ENCODE results near the gene MBD4. TPM values are rescaled to one million over a fixed set of nuclear protein-coding genes. Genes with fewer than 3 reads are reported as not detected.
"Not testable (repeated sequence)": the region's sequence is repeated elsewhere in the genome, so short reads cannot be mapped to it uniquely, and the experiment has no call there.

The MBD4 gene
- total RNA-seq, 2 experiments from 2014 or later: 50.1 to 50.6 TPM

- CTCF ChIA-PET: interaction anchor here (1.4 kb wide), 1 partner anchor 35 kb away, joined by 3 read pairs; no protein-coding TSS in a partner anchor
These were observed 21.4 kb downstream of the MBD4 start for GRCh38 chr3:129418041-129418973.

GRCh38 chr3:129417326-129417725, 22.4 kb downstream of the MBD4 start:
- CTCF ChIA-PET: interaction anchor here (1.4 kb wide), 1 partner anchor 34 kb away, joined by 3 read pairs; no protein-coding TSS in a partner anchor
- Mint-ChIP-seq H3K9me3 (ENCODE audit: insufficient read depth) (no peaks in the 10 kb centered on the region), H3K4me1 (ENCODE audit: low read depth) (no peaks in the 10 kb centered on the region), H3K27ac (no peak overlapping the region), H3K27me3 (ENCODE audit: low read depth) (peaks cover 9% of the 10 kb centered on the region), H3K4me3 (no peak overlapping the region), H3K36me3 (ENCODE audit: low read depth) (no peaks in the 10 kb centered on the region)
- POLR2A ChIA-PET: no interaction called here
- ATAC-seq (no peak), DNase-seq (no peak)

More at GRCh38 chr3:129418041-129418973, 21.4 kb downstream of the MBD4 start:
- Mint-ChIP-seq H3K4me1 (ENCODE audit: low read depth) (no peaks in the 10 kb centered on the region), H3K36me3 (ENCODE audit: low read depth) (no peaks in the 10 kb centered on the region), H3K27ac (no peak overlapping the region), H3K4me3 (no peak overlapping the region), H3K9me3 (ENCODE audit: insufficient read depth) (no peaks in the 10 kb centered on the region), H3K27me3 (ENCODE audit: low read depth) (peaks cover 6% of the 10 kb centered on the region)
- ATAC-seq (no peak), DNase-seq (no peak)
- POLR2A ChIA-PET: interaction anchor here (0.6 kb wide), 1 partner anchor 22 kb away, joined by 3 read pairs; no protein-coding TSS in a partner anchor

GRCh38 chr3:129416415-129416814, 23.3 kb downstream of the MBD4 start:
- ChIA-PET POLR2A (no interaction called here), CTCF (no interaction called here)
- no peak for ATAC-seq
- Mint-ChIP-seq H3K27ac (no peak overlapping the region), H3K9me3 (ENCODE audit: insufficient read depth) (no peaks in the 10 kb centered on the region), H3K4me3 (no peak overlapping the region), H3K27me3 (ENCODE audit: low read depth) (peaks cover 9% of the 10 kb centered on the region), H3K4me1 (ENCODE audit: low read depth) (no peaks in the 10 kb centered on the region), H3K36me3 (ENCODE audit: low read depth) (no peaks in the 10 kb centered on the region)
- no peak for DNase-seq

- ChIA-PET CTCF (no interaction called here), POLR2A (no interaction called here)
- Mint-ChIP-seq H3K36me3 (ENCODE audit: low read depth) (no peaks in the 10 kb centered on the region), H3K9me3 (ENCODE audit: insufficient read depth) (no peaks in the 10 kb centered on the region), H3K27ac (no peak overlapping the region), H3K27me3 (ENCODE audit: low read depth) (peaks cover 9% of the 10 kb centered on the region), H3K4me3 (no peak overlapping the region), H3K4me1 (ENCODE audit: low read depth) (no peaks in the 10 kb centered on the region)
- ATAC-seq (no peak), DNase-seq (no peak)
These were observed 23.9 kb downstream of the MBD4 start for GRCh38 chr3:129415830-129416229.

GRCh38 chr3:129415378-129415777, 24.4 kb downstream of the MBD4 start:
- no peaks in the 10 kb centered on the region for H3K4me1 Mint-ChIP-seq (ENCODE audit: low read depth)
- POLR2A ChIA-PET: no interaction called here
- ATAC-seq (no peak), DNase-seq (no peak)
- CTCF ChIA-PET: interaction anchor here (1.0 to 2.5 kb wide), 2 partner anchors 15 to 32 kb away, joined by 3 to 13 read pairs; no protein-coding TSS in a partner anchor
- no peak overlapping the region for H3K4me3 Mint-ChIP-seq
- H3K36me3 Mint-ChIP-seq (ENCODE audit: low read depth): no peaks in the 10 kb centered on the region
- peaks cover 9% of the 10 kb centered on the region for H3K27me3 Mint-ChIP-seq (ENCODE audit: low read depth)
- no peak overlapping the region for H3K27ac Mint-ChIP-seq
- H3K9me3 Mint-ChIP-seq (ENCODE audit: insufficient read depth): no peaks in the 10 kb centered on the region

GRCh38 chr3:129413687-129414506, 25.9 kb downstream of the MBD4 start:
- Mint-ChIP-seq H3K36me3 (ENCODE audit: low read depth) (no peaks in the 10 kb centered on the region), H3K4me1 (ENCODE audit: low read depth) (no peaks in the 10 kb centered on the region), H3K9me3 (ENCODE audit: insufficient read depth) (no peaks in the 10 kb centered on the region), H3K27ac (no peak overlapping the region), H3K27me3 (ENCODE audit: low read depth) (peaks cover 9% of the 10 kb centered on the region), H3K4me3 (no peak overlapping the region)
- ChIA-PET POLR2A (interaction anchor here (1.0 kb wide), 1 partner anchor 98 kb away, joined by 6 read pairs; a partner anchor contains a TSS), CTCF (interaction anchor here (0.6 to 2.5 kb wide), 2 partner anchors 14 to 83 kb away, joined by 3 to 13 read pairs; no protein-coding TSS in a partner anchor)
- ATAC-seq: no peak
- no peak for DNase-seq

GRCh38 chr3:129413238-129413637, 26.5 kb downstream of the MBD4 start:
- H3K27me3 Mint-ChIP-seq (ENCODE audit: low read depth); H3K9me3 Mint-ChIP-seq (ENCODE audit: insufficient read depth); ATAC-seq; H3K36me3 Mint-ChIP-seq (ENCODE audit: low read depth); H3K4me1 Mint-ChIP-seq (ENCODE audit: low read depth); H3K27ac Mint-ChIP-seq; DNase-seq; H3K4me3 Mint-ChIP-seq: not testable (repeated sequence)
- ChIA-PET POLR2A (interaction anchor here (1.4 kb wide), 1 partner anchor 13 kb away, joined by 4 read pairs; no protein-coding TSS in a partner anchor), CTCF (interaction anchor here (0.6 to 2.5 kb wide), 4 partner anchors 13 to 96 kb away, joined by 3 to 13 read pairs (median 3); no protein-coding TSS in a partner anchor)

GRCh38 chr3:129412542-129413198, 27.1 kb downstream of the MBD4 start:
- H3K4me1 Mint-ChIP-seq (ENCODE audit: low read depth): no peaks in the 10 kb centered on the region
- CTCF ChIA-PET: interaction anchor here (0.7 to 2.5 kb wide), 3 partner anchors 13 to 95 kb away, joined by 3 to 13 read pairs (median 3); no protein-coding TSS in a partner anchor
- POLR2A ChIA-PET: interaction anchor here (1.4 kb wide), 2 partner anchors 13 to 27 kb away, joined by 3 to 4 read pairs; partner anchors contain the start of genes IFT122 and MBD4

GRCh38 chr3:129410971-129411370, 28.8 kb downstream of the MBD4 start:
- Mint-ChIP-seq H3K27ac (no peak overlapping the region), H3K9me3 (ENCODE audit: insufficient read depth) (no peaks in the 10 kb centered on the region), H3K27me3 (ENCODE audit: low read depth) (peaks cover 10% of the 10 kb centered on the region), H3K36me3 (ENCODE audit: low read depth) (no peaks in the 10 kb centered on the region), H3K4me3 (no peak overlapping the region), H3K4me1 (ENCODE audit: low read depth) (no peaks in the 10 kb centered on the region)
- POLR2A ChIA-PET: no interaction called here
- CTCF ChIA-PET: interaction anchor here (1.0 to 1.1 kb wide), 2 partner anchors 11 kb away, joined by 3 read pairs; no protein-coding TSS in a partner anchor
- no peak for DNase-seq
- ATAC-seq: no peak

More at GRCh38 chr3:129412542-129413198, 27.1 kb downstream of the MBD4 start:
- ATAC-seq: no peak
- no peak overlapping the region for H3K27ac Mint-ChIP-seq
- peaks cover 9% of the 10 kb centered on the region for H3K27me3 Mint-ChIP-seq (ENCODE audit: low read depth)
- DNase-seq: no peak
- no peak overlapping the region for H3K4me3 Mint-ChIP-seq
- no peaks in the 10 kb centered on the region for H3K36me3 Mint-ChIP-seq (ENCODE audit: low read depth)
- no peaks in the 10 kb centered on the region for H3K9me3 Mint-ChIP-seq (ENCODE audit: insufficient read depth)

- DNase-seq (no peak), ATAC-seq (no peak)
- Mint-ChIP-seq H3K4me1 (ENCODE audit: low read depth) (no peaks in the 10 kb centered on the region), H3K27ac (no peak overlapping the region), H3K9me3 (ENCODE audit: insufficient read depth) (no peaks in the 10 kb centered on the region), H3K27me3 (ENCODE audit: low read depth) (peaks cover 8% of the 10 kb centered on the region), H3K4me3 (no peak overlapping the region), H3K36me3 (ENCODE audit: low read depth) (no peaks in the 10 kb centered on the region)
- ChIA-PET POLR2A (interaction anchor here (1.5 kb wide), 1 partner anchor 94 kb away, joined by 3 read pairs; a partner anchor contains a TSS), CTCF (interaction anchor here (1.2 to 3.0 kb wide), 2 partner anchors 10 to 26 kb away, joined by 4 to 13 read pairs; no protein-coding TSS in a partner anchor)
These were observed 30.2 kb downstream of the MBD4 start for GRCh38 chr3:129409541-129409940.

GRCh38 chr3:129404610-129405009, 35.1 kb downstream of the MBD4 start:
- CTCF ChIA-PET: interaction anchor here (2.1 kb wide), 1 partner anchor 21 kb away, joined by 7 read pairs; no protein-coding TSS in a partner anchor
- H3K4me1 Mint-ChIP-seq (ENCODE audit: low read depth): peaks cover 3% of the 10 kb centered on the region
- peaks cover 2% of the 10 kb centered on the region for H3K27me3 Mint-ChIP-seq (ENCODE audit: low read depth)
- H3K4me3 Mint-ChIP-seq: no peak overlapping the region
- DNase-seq (no peak), ATAC-seq (no peak)
- no peaks in the 10 kb centered on the region for H3K9me3 Mint-ChIP-seq (ENCODE audit: insufficient read depth)
- H3K27ac Mint-ChIP-seq: no peak overlapping the region
- POLR2A ChIA-PET: interaction anchor here (1.4 kb wide), 1 partner anchor 89 kb away, joined by 4 read pairs; a partner anchor contains a TSS
- no peaks in the 10 kb centered on the region for H3K36me3 Mint-ChIP-seq (ENCODE audit: low read depth)
